ENCODE data around the gene GRK4.

The GRK4 gene

DNA sequence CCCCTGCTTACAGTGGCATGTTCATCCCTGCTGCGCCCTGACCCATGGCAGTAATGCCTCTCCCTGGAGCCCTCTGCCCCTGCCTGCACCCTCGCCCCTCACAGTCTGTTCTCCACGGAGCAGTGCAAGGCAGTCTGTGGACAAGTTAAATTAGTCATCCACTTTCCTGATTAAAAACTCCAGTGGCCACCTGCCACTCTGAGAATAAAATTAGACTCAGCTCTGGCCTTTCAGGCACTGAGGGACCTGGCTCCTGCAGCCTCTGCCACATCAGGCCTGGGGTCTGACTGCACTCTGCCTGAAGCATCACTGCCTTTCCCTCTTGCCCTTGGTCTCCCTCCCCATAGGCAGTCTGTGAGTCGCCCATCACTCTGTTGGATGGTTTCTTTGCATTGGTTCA lies 53.6 kb downstream of the GRK4 start:
- in situ Hi-C loops (cut with MboI; ENCODE audit: low sequenced_read_pairs, unreplicated experiment) = no loop called here
- no peak for DNase-seq (ENCODE audit: low spot score)

DNA sequence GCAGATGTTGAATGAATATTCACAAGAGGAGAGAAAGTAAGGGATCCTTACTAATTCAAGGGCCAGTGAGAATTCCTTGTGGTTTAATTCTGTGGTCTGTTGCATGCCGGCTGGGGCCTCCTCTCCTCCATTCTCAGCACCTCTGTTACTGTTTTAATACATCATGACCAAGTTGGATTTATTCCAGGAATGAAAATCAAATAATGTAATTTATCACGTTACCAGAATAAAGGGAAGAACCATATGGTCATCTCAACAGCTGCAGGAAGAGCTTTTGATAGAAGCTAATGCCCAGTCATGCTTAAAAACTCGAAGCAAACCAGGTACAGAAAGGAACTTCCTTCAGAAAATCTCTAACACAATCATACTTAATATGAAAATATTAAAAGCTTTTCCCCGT lies 54.1 kb downstream of the GRK4 start:
- in situ Hi-C loops (cut with MboI; ENCODE audit: low sequenced_read_pairs, unreplicated experiment) = no loop called here
- TF ChIP-seq, protein P1, sequence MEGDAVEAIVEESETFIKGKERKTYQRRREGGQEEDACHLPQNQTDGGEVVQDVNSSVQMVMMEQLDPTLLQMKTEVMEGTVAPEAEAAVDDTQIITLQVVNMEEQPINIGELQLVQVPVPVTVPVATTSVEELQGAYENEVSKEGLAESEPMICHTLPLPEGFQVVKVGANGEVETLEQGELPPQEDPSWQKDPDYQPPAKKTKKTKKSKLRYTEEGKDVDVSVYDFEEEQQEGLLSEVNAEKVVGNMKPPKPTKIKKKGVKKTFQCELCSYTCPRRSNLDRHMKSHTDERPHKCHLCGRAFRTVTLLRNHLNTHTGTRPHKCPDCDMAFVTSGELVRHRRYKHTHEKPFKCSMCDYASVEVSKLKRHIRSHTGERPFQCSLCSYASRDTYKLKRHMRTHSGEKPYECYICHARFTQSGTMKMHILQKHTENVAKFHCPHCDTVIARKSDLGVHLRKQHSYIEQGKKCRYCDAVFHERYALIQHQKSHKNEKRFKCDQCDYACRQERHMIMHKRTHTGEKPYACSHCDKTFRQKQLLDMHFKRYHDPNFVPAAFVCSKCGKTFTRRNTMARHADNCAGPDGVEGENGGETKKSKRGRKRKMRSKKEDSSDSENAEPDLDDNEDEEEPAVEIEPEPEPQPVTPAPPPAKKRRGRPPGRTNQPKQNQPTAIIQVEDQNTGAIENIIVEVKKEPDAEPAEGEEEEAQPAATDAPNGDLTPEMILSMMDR (IDR thresholded peaks at IDR 0.05; ENCODE audit: borderline replicate concordance, control extremely low read depth, extremely low read depth, insufficient read depth, missing control alignments) = no peak
- no peak for DNase-seq (ENCODE audit: low spot score)

More for the DNA sequence above, 53.6 kb downstream of the GRK4 start:
- TF ChIP-seq, protein P1 (IDR thresholded peaks at IDR 0.05; ENCODE audit: borderline replicate concordance, control extremely low read depth, extremely low read depth, insufficient read depth, missing control alignments) = no peak

DNA sequence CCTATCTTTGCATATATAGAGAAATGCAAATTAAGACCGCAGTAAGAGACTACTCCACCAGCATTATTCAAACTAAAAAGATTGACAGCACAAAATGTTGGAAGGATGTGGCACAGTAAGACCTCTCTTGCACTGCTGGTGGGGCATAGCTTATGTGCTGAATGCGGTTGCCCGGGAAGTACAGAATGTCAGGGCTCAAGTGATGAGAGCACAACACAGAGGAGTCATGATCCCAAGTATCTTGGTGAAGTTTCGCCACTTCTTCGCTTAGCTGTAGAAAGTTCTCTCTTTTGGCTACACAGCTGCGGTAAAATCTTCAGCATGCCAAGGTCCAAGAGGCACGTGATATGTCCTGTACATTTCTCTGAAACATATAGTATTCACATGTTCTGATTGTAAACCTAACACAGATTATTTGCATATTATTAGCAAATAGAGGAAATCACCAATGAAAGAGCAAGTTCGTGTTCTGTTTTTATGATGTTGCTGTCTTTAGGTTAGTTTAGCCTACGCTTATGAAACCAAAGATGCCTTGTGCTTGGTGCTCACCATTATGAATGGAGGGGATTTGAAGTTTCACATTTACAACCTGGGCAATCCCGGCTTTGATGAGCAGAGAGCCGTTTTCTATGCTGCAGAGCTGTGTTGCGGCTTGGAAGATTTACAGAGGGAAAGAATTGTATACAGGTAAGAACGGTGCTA lies 55.9 kb downstream of the GRK4 start:
- TF ChIP-seq, protein P1 (IDR thresholded peaks at IDR 0.05; ENCODE audit: borderline replicate concordance, control extremely low read depth, extremely low read depth, insufficient read depth, missing control alignments) = no peak
- DNase-seq (ENCODE audit: low spot score) = no peak

DNA sequence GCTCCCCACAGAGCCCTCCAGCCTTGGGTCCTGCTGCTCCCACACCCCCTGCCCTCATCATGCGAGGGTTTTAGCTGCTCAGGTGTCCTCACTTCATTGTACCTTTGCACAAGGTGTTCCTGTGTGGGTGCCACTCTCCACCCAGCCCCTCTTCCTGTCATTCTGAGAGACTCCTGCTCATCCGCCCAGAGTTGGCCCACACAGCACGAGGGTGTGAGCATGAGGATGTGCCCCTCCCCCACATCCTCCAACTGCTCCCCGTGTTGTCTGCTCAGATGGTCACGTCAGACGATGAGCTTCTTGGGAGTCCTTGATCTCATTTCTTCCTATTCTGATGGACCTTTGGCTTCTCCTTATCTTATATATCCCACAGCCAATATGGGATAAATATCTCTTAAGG lies 57.8 kb downstream of the GRK4 start:
- in situ Hi-C loops (cut with MboI; ENCODE audit: low sequenced_read_pairs, unreplicated experiment) = no loop called here
- TF ChIP-seq, protein P1 (IDR thresholded peaks at IDR 0.05; ENCODE audit: borderline replicate concordance, control extremely low read depth, extremely low read depth, insufficient read depth, missing control alignments) = no peak
- no peak for DNase-seq (ENCODE audit: low spot score)

More for the DNA sequence above, 55.9 kb downstream of the GRK4 start:
- in situ Hi-C loops (cut with MboI; ENCODE audit: low sequenced_read_pairs, unreplicated experiment) = no loop called here

DNA sequence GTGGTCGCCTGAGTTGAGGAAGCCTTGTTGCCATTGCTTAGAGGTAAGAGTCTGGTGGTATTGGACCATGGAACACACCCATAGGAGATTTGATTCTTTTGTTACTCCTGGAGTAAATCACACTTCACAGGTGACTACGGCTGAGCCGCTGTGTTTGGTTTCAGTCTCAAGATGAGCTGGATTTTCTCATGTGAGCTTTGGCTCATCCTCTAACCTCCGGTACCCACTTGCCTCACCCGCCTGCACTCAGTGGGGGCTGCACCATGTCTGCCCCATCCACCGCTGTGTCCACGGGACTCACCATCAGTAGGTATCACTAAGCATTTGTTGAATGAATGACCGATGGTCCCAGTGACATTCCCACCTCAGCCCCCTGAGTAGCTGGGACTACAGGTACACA lies 58.3 kb downstream of the GRK4 start:
- in situ Hi-C loops (cut with MboI; ENCODE audit: low sequenced_read_pairs, unreplicated experiment) = no loop called here
- TF ChIP-seq, protein P1 (IDR thresholded peaks at IDR 0.05; ENCODE audit: borderline replicate concordance, control extremely low read depth, extremely low read depth, insufficient read depth, missing control alignments) = no peak
- no peak for DNase-seq (ENCODE audit: low spot score)

DNA sequence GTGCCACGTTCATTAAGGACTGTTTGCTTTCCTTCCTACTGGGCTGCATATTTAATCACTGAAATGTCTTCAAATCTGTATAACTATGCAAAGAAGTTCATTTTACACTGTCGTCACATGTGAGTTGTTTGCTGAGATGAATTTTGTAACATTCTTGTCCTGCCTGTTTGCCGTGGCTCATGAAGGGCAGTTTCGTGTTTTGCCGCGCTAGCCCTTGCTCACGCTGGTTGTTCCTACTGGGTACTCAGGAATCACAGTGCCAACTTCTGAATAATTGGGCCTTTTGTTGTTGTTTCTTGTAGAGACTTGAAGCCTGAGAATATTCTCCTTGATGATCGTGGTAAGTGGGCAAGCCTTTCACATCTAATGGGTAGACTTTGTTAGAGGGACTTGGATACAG lies 58.7 kb downstream of the GRK4 start:
- in situ Hi-C loops (cut with MboI; ENCODE audit: low sequenced_read_pairs, unreplicated experiment) = no loop called here
- TF ChIP-seq, protein P1 (IDR thresholded peaks at IDR 0.05; ENCODE audit: borderline replicate concordance, control extremely low read depth, extremely low read depth, insufficient read depth, missing control alignments) = no peak
- no peak for DNase-seq (ENCODE audit: low spot score)
